A673 (cell line): Measurements from ENCODE around the gene HK1. TPM values are rescaled to one million over a fixed set of nuclear protein-coding genes. Genes with fewer than 3 reads are reported as not detected.

Source experiments
- BruUV-seq: library from RNA; stranded (reverse); fragments of 400-500 nt; replicated peaks from 2 replicates; lab custom pipeline; 2021; lab: Mats Ljungman, UMichigan
- CTCF ChIA-PET: fragments of 300-600 bp; sonication (Branson Sonifier 250); formaldehyde crosslinking; loops from one replicate; lab custom pipeline; 2022; ENCODE audit warnings: antibody characterized with exemption; lab: Charles Lee
- POLR2A ChIA-PET: fragments of 300-600 bp; sonication (Branson Sonifier 250); formaldehyde crosslinking; loops from one replicate; lab custom pipeline; 2022; ENCODE audit warnings: antibody characterized with exemption; ENCODE audit not compliant: low non-redundant PET; lab: Charles Lee
- DNase-seq: peaks from one replicate; pipeline ENCODE4 v3.0.0-alpha.2; 2015; ENCODE audit warnings: low spot score
- H3K27ac ChIP-seq: fragments of 200-600 bp; sonication (generic); 2 replicates; pipeline ENCODE4 v1.5.1; 2016; ENCODE audit warnings: mixed run types, low read depth, mild to moderate bottlenecking, mixed read lengths, antibody characterized with exemption, low read length; ENCODE audit not compliant: poor library complexity, severe bottlenecking
- H3K27me3 ChIP-seq: fragments of 200-600 bp; sonication (generic); replicated peaks from 2 replicates; pipeline ENCODE4 v1.6.1; 2017; ENCODE audit warnings: mixed run types, low read depth, mild to moderate bottlenecking, mixed read lengths, antibody characterized with exemption, low read length; ENCODE audit not compliant: insufficient read depth, poor library complexity
- H3K36me3 ChIP-seq: fragments of 200-600 bp; sonication (generic); 2 replicates; pipeline ENCODE4 v1.6.1; 2016; ENCODE audit warnings: mixed run types, mild to moderate bottlenecking, mixed read lengths, antibody characterized with exemption, low read length; ENCODE audit not compliant: insufficient read depth, poor library complexity, severe bottlenecking
- H3K4me1 ChIP-seq: fragments of 200-600 bp; sonication (generic); 2 replicates; pipeline ENCODE4 v1.6.1; 2017; ENCODE audit warnings: mixed run types, mild to moderate bottlenecking, mixed read lengths, antibody characterized with exemption, low read length; ENCODE audit not compliant: insufficient read depth, poor library complexity, severe bottlenecking
- H3K4me3 ChIP-seq: fragments of 200-600 bp; sonication (generic); 2 replicates; pipeline ENCODE4 v1.5.1; 2016; ENCODE audit warnings: low read depth, mixed run types, mild to moderate bottlenecking, mixed read lengths, low read length; ENCODE audit not compliant: poor library complexity, severe bottlenecking
- H3K9me3 ChIP-seq: fragments of 200-600 bp; sonication (generic); 2 replicates; pipeline ENCODE4 v1.6.1; 2016; ENCODE audit warnings: mixed run types, low read depth, mild to moderate bottlenecking, mixed read lengths, antibody characterized with exemption, low read length; ENCODE audit not compliant: poor library complexity, severe bottlenecking
- CTCF ChIP-seq: fragments of 300-800, 200-600 bp; sonication (generic); conservative IDR thresholded peaks from 2 replicates; pipeline ENCODE4 v1.5.1; 2017; ENCODE audit warnings: low read depth, mild to moderate bottlenecking, antibody characterized with exemption, low read length, moderate library complexity, mixed read lengths
- EZH2 ChIP-seq: fragments of 200-600 bp; sonication (generic); IDR thresholded peaks from 2 replicates; pipeline ENCODE4 v1.6.1; 2017; ENCODE audit warnings: borderline replicate concordance, low read depth, mild to moderate bottlenecking, mixed read lengths, antibody characterized with exemption, low read length; ENCODE audit not compliant: poor library complexity, severe bottlenecking
- intact Hi-C: fragments of 100-400 bp; cut with micrococcal nuclease; formaldehyde crosslinking; loops from one replicate; pipeline ENCODE4 v1.10.0; 2022; ENCODE audit not compliant: unreplicated experiment
- total RNA-seq: library from RNA; stranded (reverse); gene quantifications from 2 replicates; pipeline ENCODE4 v1.2.3, GENCODE V29; 2021

HK1 gene
- total RNA-seq, 1 experiment from 2014 or later: 107 TPM

DNA sequence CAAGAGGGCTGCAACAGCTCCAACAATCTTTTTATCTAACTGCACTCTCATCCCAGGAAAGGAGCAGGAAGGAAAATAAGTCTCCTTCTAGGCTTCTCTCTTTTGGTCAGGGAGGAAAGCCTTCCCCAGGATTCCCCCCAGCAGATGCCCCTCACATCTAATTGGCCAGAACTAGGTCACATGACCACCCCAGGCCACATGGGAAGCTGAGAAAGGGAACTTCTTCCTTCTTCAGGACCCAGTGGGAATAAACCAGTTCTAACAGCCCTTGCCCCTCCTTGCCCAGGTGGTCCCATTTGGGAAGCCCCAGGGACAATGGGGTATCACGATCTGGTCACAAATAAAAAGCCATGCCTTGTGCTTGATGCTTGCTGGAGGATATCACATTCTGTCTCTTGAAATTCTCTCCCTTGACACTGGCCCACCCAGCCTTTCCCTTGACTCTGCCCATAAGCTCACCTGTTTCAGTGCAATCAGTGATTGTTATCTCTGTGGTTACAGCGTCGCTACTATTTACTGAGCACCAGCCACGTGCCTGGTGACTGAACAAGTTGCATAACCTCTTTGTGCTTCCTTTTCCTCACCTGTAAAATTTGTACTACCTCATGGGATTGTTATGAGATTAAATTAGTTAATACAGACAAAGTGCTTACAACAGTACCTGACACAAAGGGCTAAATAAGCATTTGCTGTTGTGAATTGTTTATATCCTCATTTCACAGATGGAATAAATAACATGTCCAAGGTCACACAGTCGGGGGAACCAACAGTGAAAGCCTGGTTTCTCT is 147.4 kb downstream of the HK1 start:
- H3K4me1 ChIP-seq: no peaks in the 10 kb centered on the region
- H3K4me3 ChIP-seq: no peak overlapping the region
- H3K27me3 ChIP-seq: no peaks in the 10 kb centered on the region
- CTCF ChIA-PET: no interaction called here
- TF ChIP-seq EZH2: no peak
- TF ChIP-seq CTCF: no peak
- BruUV-seq: no TSS peak
- no peaks in the 10 kb centered on the region for H3K9me3 ChIP-seq
- intact Hi-C loops: no loop called here
- H3K36me3 ChIP-seq: no peaks in the 10 kb centered on the region
- POLR2A ChIA-PET: no interaction called here
- H3K27ac ChIP-seq: no peak overlapping the region
- no peak for DNase-seq

DNA sequence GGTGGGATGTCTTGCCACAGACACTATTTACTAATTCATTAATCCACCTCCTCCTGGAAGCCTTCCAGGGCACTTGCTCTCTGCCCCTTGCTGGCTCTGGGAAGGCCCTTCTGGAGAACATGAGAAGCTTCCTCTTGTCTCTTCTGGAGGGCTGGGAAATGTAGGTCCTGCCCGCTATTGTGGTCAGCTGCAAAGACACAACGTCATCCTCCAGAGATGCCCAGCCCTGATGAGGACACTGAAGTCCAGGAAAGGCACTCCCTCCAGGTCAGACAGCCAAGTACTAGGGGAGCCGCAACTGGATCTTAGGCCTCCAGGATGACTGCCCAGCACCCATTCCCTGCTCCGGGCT is 148.1 kb downstream of the HK1 start:
- no peaks in the 10 kb centered on the region for H3K36me3 ChIP-seq
- H3K4me3 ChIP-seq: no peak overlapping the region
- POLR2A ChIA-PET: no interaction called here
- intact Hi-C loops: no loop called here
- no peak for TF ChIP-seq EZH2
- no peak for TF ChIP-seq CTCF
- CTCF ChIA-PET: interaction anchor here (0.6 kb wide), 1 partner anchor 39 kb away, joined by 4 read pairs; no protein-coding TSS in a partner anchor
- H3K9me3 ChIP-seq: no peaks in the 10 kb centered on the region
- H3K27ac ChIP-seq: no peak overlapping the region
- H3K4me1 ChIP-seq: no peaks in the 10 kb centered on the region
- no TSS peak for BruUV-seq
- H3K27me3 ChIP-seq: no peaks in the 10 kb centered on the region
- DNase-seq: no peak

- no TSS peak for BruUV-seq
- CTCF ChIA-PET: no interaction called here
- POLR2A ChIA-PET: no interaction called here
These were observed 149.9 kb downstream of the HK1 start for GRCh38 chr10:69428165-69428564.

More at GRCh38 chr10:69428165-69428564, 149.9 kb downstream of the HK1 start:
- H3K27ac ChIP-seq: no peak overlapping the region
- H3K4me1 ChIP-seq: no peaks in the 10 kb centered on the region
- no peaks in the 10 kb centered on the region for H3K9me3 ChIP-seq
- no peak overlapping the region for H3K4me3 ChIP-seq
- no peak for DNase-seq
- no peaks in the 10 kb centered on the region for H3K27me3 ChIP-seq
- intact Hi-C loops: no loop called here
- TF ChIP-seq CTCF (no peak), EZH2 (no peak)
- no peaks in the 10 kb centered on the region for H3K36me3 ChIP-seq
